Measurements from ENCODE around the gene RUNDC3A. TPM values are rescaled to one million over a fixed set of nuclear protein-coding genes. Genes with fewer than 3 reads are reported as not detected.
A peak's percentile ranks its signal among the peaks of the same experiment; 100 is the strongest.

Gene RUNDC3A
- total and polyA plus RNA-seq, 2 of the 13 experiments (the other 11 are each of a cell fraction or from before 2014, with no cell fraction given), result 0.25 TPM; not detected in 1

DNA sequence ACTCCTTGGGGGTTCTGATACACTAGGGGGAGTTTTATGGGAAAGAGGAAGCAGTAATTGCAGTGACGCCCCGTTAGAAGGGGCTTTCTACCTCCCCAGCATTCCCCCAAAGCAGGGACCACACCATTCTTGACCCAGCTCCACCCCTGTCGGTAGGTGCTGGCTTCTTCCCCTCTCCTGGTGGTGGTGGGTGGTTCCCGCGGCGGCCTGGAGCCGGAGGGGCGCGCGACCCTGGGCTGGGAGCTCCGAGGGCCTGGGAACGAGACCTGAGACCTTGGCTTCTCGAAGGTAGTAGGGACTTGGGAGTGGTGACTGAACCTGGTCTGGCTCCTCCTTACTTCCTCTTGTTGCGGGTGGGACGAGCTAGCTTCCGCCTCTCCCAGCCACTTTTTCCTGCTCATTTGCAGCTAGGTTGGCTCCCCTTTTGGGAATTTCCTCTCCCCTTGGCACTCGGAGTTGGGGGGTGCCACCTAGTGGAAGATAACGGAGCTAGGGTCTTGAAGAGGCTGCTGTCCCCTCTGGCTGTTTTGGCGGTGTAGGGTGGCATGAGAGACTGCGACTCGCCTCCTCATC is 37.1 kb downstream of the RUNDC3A start (continued):
- TF ChIP-seq, protein P1, sequence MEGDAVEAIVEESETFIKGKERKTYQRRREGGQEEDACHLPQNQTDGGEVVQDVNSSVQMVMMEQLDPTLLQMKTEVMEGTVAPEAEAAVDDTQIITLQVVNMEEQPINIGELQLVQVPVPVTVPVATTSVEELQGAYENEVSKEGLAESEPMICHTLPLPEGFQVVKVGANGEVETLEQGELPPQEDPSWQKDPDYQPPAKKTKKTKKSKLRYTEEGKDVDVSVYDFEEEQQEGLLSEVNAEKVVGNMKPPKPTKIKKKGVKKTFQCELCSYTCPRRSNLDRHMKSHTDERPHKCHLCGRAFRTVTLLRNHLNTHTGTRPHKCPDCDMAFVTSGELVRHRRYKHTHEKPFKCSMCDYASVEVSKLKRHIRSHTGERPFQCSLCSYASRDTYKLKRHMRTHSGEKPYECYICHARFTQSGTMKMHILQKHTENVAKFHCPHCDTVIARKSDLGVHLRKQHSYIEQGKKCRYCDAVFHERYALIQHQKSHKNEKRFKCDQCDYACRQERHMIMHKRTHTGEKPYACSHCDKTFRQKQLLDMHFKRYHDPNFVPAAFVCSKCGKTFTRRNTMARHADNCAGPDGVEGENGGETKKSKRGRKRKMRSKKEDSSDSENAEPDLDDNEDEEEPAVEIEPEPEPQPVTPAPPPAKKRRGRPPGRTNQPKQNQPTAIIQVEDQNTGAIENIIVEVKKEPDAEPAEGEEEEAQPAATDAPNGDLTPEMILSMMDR (CRISPR knock-in tag; IDR thresholded peaks at IDR 0.05), result peak; percentile 85
- TF ChIP-seq NONO (IDR thresholded peaks at IDR 0.05) (no peak), NONO (CRISPR knock-in tag; conservative IDR thresholded peaks at IDR 0.05) (peak; percentile 8; the same call in 1 of the 2 replicates), ZNF180 (CRISPR knock-in tag; IDR thresholded peaks at IDR 0.05; ENCODE audit: borderline replicate concordance, low read depth) (no peak), ZFP41 (CRISPR knock-in tag; IDR thresholded peaks at IDR 0.05; ENCODE audit: borderline replicate concordance) (peak; percentile 66; the same call in 1 of the 2 replicates), KDM5B (CRISPR knock-in tag; IDR thresholded peaks at IDR 0.05; ENCODE audit: borderline replicate concordance) (peak; percentile 3; the same call in 1 of the 2 replicates), ZBTB21 (CRISPR knock-in tag; IDR thresholded peaks at IDR 0.05) (no peak; the same call in 1 of the 2 replicates), ZNF567 (CRISPR knock-in tag; IDR thresholded peaks at IDR 0.05; ENCODE audit: borderline replicate concordance) (0 out of 2 replicates have a peak, but pooled peaks have one; percentile 6), ZNF747 (CRISPR knock-in tag; IDR thresholded peaks at IDR 0.05; ENCODE audit: borderline replicate concordance) (0 out of 2 replicates have a peak, but pooled peaks have one; percentile 51), GABPA (IDR thresholded peaks at IDR 0.05; ENCODE audit: low read depth, low read length) (no peak; the same call in 1 of the 2 replicates), GABPA (CRISPR knock-in tag; IDR thresholded peaks at IDR 0.05; ENCODE audit: low read depth) (peak; percentile 62; the same call in 1 of the 2 replicates), GLI4 (CRISPR knock-in tag; IDR thresholded peaks at IDR 0.05; ENCODE audit: borderline replicate concordance) (no peak), ATRX (CRISPR knock-in tag; IDR thresholded peaks at IDR 0.05; ENCODE audit: borderline replicate concordance) (no peak), SNAPC2 (CRISPR knock-in tag; IDR thresholded peaks at IDR 0.05) (no peak), NFE2 (CRISPR knock-in tag; IDR thresholded peaks at IDR 0.05) (no peak)
- TF ChIP-seq, protein P2, sequence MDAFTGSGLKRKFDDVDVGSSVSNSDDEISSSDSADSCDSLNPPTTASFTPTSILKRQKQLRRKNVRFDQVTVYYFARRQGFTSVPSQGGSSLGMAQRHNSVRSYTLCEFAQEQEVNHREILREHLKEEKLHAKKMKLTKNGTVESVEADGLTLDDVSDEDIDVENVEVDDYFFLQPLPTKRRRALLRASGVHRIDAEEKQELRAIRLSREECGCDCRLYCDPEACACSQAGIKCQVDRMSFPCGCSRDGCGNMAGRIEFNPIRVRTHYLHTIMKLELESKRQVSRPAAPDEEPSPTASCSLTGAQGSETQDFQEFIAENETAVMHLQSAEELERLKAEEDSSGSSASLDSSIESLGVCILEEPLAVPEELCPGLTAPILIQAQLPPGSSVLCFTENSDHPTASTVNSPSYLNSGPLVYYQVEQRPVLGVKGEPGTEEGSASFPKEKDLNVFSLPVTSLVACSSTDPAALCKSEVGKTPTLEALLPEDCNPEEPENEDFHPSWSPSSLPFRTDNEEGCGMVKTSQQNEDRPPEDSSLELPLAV (CRISPR knock-in tag; conservative IDR thresholded peaks at IDR 0.05; ENCODE audit: low read depth), result no peak
- TF ChIP-seq, protein P3, sequence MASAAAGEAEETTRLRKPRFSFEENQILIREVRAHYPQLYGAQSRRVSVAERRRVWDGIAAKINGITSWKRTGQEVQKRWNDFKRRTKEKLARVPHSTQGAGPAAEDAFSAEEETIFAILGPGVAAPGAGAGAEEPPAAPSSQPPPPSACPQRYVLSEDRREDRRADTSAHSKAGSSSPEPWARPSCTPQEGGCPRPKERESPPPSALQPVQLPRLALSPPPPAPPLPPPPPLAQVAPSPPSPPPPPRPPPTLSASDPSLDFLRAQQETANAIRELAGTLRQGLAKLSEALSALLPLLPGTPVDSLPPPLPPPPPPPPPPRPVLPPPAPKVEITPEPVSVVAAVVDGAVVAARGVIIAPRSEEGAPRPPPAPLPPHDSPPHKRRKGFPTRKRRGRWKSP (CRISPR knock-in tag; IDR thresholded peaks at IDR 0.05), result no peak
- TF ChIP-seq, protein P4, sequence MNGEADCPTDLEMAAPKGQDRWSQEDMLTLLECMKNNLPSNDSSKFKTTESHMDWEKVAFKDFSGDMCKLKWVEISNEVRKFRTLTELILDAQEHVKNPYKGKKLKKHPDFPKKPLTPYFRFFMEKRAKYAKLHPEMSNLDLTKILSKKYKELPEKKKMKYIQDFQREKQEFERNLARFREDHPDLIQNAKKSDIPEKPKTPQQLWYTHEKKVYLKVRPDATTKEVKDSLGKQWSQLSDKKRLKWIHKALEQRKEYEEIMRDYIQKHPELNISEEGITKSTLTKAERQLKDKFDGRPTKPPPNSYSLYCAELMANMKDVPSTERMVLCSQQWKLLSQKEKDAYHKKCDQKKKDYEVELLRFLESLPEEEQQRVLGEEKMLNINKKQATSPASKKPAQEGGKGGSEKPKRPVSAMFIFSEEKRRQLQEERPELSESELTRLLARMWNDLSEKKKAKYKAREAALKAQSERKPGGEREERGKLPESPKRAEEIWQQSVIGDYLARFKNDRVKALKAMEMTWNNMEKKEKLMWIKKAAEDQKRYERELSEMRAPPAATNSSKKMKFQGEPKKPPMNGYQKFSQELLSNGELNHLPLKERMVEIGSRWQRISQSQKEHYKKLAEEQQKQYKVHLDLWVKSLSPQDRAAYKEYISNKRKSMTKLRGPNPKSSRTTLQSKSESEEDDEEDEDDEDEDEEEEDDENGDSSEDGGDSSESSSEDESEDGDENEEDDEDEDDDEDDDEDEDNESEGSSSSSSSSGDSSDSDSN (CRISPR knock-in tag; IDR thresholded peaks at IDR 0.05), result peak; percentile 52; the same call in 1 of the 2 replicates
- TF ChIP-seq, protein P5, sequence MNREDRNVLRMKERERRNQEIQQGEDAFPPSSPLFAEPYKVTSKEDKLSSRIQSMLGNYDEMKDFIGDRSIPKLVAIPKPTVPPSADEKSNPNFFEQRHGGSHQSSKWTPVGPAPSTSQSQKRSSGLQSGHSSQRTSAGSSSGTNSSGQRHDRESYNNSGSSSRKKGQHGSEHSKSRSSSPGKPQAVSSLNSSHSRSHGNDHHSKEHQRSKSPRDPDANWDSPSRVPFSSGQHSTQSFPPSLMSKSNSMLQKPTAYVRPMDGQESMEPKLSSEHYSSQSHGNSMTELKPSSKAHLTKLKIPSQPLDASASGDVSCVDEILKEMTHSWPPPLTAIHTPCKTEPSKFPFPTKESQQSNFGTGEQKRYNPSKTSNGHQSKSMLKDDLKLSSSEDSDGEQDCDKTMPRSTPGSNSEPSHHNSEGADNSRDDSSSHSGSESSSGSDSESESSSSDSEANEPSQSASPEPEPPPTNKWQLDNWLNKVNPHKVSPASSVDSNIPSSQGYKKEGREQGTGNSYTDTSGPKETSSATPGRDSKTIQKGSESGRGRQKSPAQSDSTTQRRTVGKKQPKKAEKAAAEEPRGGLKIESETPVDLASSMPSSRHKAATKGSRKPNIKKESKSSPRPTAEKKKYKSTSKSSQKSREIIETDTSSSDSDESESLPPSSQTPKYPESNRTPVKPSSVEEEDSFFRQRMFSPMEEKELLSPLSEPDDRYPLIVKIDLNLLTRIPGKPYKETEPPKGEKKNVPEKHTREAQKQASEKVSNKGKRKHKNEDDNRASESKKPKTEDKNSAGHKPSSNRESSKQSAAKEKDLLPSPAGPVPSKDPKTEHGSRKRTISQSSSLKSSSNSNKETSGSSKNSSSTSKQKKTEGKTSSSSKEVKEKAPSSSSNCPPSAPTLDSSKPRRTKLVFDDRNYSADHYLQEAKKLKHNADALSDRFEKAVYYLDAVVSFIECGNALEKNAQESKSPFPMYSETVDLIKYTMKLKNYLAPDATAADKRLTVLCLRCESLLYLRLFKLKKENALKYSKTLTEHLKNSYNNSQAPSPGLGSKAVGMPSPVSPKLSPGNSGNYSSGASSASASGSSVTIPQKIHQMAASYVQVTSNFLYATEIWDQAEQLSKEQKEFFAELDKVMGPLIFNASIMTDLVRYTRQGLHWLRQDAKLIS (CRISPR knock-in tag; IDR thresholded peaks at IDR 0.05), result no peak
